GM21717 (cell line): ENCODE data around the gene OR5H14.
"Not testable (repeated sequence)": the region's sequence is repeated elsewhere in the genome, so short reads cannot be mapped to it uniquely, and the experiment has no call there.

Experiments
- ATAC-seq: cut with Tn5 transposase; IDR thresholded peaks from one replicate; pipeline ENCODE4 v1.9.1; 2021; ENCODE audit warnings: mild to moderate bottlenecking, moderate library complexity; ENCODE audit not compliant: unreplicated experiment

The OR5H14 gene

GRCh38 chr3:98196293-98196692, 49.0 kb downstream of the OR5H14 start:
- not testable (repeated sequence) for ATAC-seq

GRCh38 chr3:98199020-98199419, 51.7 kb downstream of the OR5H14 start:
- no peak for ATAC-seq
